ENCODE data around the gene HTT.

The HTT gene

DNA sequence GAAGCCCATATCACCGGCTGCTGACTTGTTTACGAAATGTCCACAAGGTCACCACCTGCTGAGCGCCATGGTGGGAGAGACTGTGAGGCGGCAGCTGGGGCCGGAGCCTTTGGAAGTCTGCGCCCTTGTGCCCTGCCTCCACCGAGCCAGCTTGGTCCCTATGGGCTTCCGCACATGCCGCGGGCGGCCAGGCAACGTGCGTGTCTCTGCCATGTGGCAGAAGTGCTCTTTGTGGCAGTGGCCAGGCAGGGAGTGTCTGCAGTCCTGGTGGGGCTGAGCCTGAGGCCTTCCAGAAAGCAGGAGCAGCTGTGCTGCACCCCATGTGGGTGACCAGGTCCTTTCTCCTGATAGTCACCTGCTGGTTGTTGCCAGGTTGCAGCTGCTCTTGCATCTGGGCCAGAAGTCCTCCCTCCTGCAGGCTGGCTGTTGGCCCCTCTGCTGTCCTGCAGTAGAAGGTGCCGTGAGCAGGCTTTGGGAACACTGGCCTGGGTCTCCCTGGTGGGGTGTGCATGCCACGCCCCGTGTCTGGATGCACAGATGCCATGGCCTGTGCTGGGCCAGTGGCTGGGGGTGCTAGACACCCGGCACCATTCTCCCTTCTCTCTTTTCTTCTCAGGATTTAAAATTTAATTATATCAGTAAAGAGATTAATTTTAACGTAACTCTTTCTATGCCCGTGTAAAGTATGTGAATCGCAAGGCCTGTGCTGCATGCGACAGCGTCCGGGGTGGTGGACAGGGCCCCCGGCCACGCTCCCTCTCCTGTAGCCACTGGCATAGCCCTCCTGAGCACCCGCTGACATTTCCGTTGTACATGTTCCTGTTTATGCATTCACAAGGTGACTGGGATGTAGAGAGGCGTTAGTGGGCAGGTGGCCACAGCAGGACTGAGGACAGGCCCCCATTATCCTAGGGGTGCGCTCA, 165.8 kb downstream of the HTT start:
- no peak for DNase-seq

GRCh38 chr4:3240936-3241522, 166.5 kb downstream of the HTT start:
- DNase-seq = no peak

- no peak for DNase-seq
Observed at GRCh38 chr4:3241898-3242524, 167.5 kb downstream of the HTT start.

GRCh38 chr4:3243136-3243780, 168.8 kb downstream of the HTT start:
- DNase-seq = no peak

DNA sequence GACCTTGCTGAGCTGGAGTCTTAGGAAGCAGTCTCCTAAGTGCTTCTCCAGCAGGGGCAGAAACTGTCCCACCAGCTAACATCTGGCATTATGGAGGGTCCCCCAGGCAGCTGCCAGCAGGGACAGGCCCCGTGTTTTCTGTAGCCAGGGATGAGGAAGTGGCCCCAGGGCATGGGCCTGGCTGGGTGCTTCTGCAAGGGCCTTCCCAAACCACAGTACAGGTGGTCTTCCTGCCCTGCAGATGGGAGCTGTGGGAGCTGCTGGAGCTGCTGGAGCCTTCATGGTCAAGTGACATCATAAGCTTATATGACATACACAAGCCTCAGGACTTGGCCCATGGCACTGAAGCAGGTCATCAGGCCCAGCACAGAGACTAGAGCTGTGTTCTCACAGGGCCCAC, 169.5 kb downstream of the HTT start:
- DNase-seq = no peak

- DNase-seq = no peak
Observed at GRCh38 chr4:3244747-3245146, 170.3 kb downstream of the HTT start.

DNA sequence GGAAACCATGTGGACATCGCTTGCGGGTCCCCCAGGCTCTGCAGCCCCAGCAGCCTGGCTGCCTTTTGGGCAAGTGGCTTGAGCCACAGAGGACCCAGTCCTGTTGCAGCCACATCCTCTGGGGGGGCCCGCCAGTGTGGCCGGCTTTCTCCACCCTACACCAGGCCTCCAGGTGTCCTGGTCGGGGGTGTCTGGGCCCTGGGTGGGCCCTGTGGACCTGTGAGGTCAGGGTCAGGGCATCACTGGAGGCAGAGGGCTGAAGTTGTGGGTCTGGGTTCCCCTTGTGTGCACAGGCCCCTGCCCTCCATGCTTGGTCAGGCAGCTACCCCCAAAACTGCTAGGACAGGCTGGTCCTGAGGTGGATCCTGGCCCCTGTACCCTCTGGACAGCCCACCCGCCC, 171.2 kb downstream of the HTT start:
- no peak for DNase-seq

- DNase-seq = no peak
Observed at GRCh38 chr4:3246458-3247398, 172.2 kb downstream of the HTT start.

- no peak for DNase-seq
Observed at GRCh38 chr4:3247399-3248177, 173.1 kb downstream of the HTT start.

DNA sequence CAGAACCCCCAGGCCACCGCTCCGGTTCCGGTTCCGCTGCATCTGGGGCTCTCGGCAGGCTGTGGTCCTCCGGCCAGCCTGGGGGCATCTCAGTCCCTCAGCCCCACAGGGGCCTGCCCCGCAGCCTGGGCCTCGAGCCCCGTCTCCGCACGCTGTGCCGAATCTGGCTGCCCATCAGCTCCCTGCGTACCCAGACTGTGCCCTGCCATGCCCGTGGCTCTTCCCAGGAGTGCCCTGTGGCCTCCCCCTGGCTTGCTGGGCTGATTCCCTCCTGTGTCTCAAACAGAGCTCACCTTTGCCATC, 173.6 kb downstream of the HTT start:
- no peak for DNase-seq

- DNase-seq = no peak
Observed at GRCh38 chr4:3248811-3249661, 174.6 kb downstream of the HTT start, which contains the start of gene MSANTD1. TSS of gene MSANTD1 (plus strand) at chr4:3249159. CDS start at chr4:3249223, 64 bp downstream.

DNA sequence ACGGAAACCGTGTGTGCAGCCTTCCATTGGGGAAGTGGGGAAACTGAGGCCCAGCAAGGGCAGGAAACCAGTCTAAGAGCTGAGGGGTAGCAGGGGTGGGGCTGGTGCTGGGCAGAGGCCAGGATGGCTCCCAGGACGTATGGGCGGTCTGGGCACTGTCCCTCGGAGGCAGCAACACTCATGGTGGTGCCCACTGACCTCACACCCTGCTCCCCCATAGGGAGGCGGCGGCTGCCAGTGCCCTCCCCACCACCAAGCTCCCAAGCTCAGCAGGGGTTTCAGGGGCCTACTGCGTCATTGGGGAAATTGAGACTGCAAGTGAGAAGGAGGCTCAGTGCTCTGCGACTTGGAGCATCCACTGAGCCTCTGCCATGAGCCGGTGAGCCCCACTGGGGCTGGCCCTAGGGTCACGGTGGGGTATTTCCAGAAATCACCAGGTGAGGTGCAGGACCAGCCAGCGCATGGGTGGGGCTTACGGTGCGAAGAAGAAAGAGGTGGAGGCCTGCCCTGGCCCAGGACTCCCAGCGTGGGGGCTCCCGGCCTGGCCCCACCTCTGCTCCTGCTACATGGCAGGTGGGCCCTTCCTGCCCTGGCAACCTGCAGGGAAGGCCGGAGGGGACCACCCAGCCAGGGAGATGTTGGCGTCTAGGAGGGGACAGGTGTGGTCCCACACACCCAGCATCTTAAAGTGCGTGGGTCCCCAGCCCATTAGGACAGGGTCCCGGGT, 175.4 kb downstream of the HTT start:
- no peak for DNase-seq

DNA sequence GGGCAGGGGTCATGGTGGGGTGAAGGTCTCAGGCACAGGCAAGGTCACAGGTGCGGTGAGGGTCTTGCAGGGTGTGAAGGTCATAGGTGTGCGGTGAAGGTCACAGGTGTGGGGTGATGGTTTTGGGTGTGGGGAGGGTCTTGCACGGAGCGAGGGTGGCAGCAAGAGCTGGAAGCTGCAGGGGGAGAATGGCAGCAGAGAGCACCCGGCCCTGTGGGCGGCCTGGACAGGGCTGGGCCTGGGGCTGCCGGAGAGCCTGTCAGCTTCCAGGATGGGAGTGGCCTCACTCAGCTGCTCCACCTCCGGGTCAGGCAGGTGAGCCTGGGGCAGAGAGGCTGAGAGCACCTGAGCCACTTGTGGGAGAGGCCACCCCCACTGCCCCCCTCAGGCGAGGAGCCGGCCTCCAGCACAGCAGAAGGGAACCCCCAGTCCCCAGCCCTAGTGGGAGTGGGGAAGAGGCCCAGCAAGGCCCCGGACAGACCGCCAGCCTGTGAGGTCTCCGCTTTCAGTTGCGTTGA, 176.0 kb downstream of the HTT start:
- no peak for DNase-seq

DNA sequence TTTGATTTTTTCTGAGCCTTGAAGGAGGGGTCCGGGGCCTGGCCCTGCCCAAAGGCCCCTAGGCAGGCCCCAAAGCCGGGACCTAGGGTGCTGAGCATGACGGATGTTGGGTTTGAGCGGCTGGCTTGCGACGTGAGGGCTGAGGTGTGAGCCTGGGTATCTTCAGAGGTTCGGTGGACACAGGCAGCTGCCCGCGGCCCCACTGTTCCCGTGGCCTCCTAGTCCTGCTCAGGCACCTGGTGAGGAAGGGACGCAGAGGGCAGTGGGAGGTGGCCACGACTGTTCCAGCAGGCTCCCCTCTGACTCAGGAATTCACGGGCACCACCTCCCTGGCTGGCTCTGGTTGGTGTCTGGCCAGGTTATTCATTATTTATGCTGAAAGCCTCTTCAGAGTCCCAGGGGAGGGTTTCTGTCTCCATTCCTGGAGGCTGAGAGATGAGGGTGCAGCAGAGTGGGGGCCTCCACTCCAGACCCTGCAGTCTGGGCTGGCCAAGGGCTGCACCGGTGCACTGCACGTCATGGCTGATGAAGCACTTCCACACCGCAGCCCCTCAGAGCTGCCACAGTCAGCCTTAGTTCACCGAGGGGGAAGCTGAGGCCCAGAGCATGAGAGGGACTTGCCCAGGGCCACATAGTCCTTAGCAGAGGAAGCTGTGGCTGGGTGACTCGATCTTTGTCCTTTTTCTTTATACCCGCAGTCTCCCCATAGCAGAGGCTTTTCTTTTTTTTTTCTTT, 176.6 kb downstream of the HTT start:
- no peak for DNase-seq

DNA sequence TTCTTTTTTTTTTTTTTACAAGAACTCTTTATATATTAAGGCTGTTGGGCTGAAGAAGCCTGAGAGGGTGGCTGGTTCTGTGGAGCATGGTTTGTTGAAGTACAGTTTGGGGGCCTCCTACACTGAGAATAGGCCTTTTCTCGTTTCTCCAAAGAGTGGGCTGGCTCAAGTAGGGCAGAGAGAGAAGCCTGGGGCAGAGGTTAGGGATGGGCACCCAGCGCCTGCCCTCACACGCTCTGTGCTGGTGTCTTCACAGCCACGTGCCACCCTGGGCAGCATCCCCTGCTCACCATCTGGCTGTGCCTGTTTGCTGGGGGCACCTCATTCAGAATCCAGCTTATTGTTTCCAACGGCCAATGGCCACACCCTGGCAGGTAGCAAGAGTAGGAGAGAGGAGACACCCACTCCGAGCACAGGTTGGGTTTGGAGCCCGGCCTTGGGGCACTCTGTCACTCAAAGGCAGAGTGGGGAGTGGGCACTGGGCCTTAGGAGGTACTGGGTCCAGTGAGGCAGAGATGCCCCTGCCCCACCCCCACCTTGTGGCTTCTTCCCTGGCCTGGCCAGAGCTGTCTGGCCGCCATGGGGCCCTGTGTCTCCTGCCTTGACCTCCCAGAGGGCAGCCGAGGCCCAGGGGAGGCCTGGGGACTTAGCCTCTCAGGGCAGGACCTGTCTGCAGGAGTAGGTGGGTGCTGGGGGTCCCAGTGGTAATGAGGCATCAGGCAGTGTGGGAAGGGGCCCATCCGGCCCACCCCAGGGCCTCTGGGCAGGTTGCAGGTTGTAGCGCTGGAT, 177.4 kb downstream of the HTT start:
- no peak for DNase-seq

DNA sequence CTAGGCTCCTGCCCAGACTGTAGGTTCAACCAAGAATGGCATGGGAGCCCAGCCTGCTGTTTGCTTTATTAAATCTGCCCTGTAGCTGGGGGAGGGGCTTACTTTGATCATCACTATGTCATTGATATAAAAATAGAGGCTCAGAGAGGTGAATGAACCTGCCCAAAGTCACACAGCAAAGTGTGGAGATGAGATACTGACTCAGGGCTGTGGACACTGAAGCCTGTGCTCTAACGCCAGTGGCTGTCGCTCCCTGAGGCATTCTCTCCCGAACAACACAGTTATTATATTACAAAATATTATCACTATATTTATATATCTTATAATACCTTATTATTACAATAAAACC, 178.0 kb downstream of the HTT start:
- DNase-seq = no peak

- DNase-seq = no peak
Observed at GRCh38 chr4:3252831-3253641, 178.6 kb downstream of the HTT start.
